Esophagus (tissue), 2 donors: Measurements from ENCODE around the gene C19orf18. TPM values are rescaled to one million over a fixed set of nuclear protein-coding genes. Genes with fewer than 3 reads are reported as not detected.
A peak's percentile ranks its signal among the peaks of the same experiment; 100 is the strongest.
"Not testable (repeated sequence)": the region's sequence is repeated elsewhere in the genome, so short reads cannot be mapped to it uniquely, and the experiment has no call there.

Experiments used
- H3K27ac ChIP-seq, 2 donors: one replicate each; pipeline ENCODE4 v1.5.1; 2013; ENCODE audit warnings: low read depth in 2 of 2, mild to moderate bottlenecking in 2 of 2, inconsistent platforms in 1 of 2, low read length in 1 of 2, moderate library complexity in 1 of 2
- H3K27me3 ChIP-seq, 2 donors: one replicate each; pipeline ENCODE4 v1.6.1; 2013; ENCODE audit warnings: low read length in 2 of 2, control low read depth in 1 of 2, mild to moderate bottlenecking in 1 of 2; ENCODE audit not compliant: insufficient read depth in 2 of 2, control insufficient read depth in 1 of 2
- H3K36me3 ChIP-seq, 2 donors: one replicate each; pipeline ENCODE4 v1.6.1; 2013; ENCODE audit warnings: low read length in 1 of 2; ENCODE audit not compliant: control insufficient read depth in 2 of 2, insufficient read depth in 2 of 2
- H3K4me1 ChIP-seq, 2 donors: one replicate each; pipeline ENCODE4 v1.6.1; 2013; ENCODE audit warnings: low read length in 1 of 2; ENCODE audit not compliant: control insufficient read depth in 2 of 2, insufficient read depth in 2 of 2
- H3K4me3 ChIP-seq, 2 donors: one replicate each; pipeline ENCODE4 v1.5.1; 2013; ENCODE audit warnings: low read length in 2 of 2, mild to moderate bottlenecking in 2 of 2, low read depth in 1 of 2, moderate library complexity in 1 of 2
- H3K9me3 ChIP-seq, 2 donors: one replicate each; pipeline ENCODE4 v1.6.1; 2013; ENCODE audit warnings: mild to moderate bottlenecking in 2 of 2, low read depth in 1 of 2, low read length in 1 of 2, moderate library complexity in 1 of 2; ENCODE audit not compliant: control insufficient read depth in 2 of 2, insufficient read depth in 1 of 2
- WGBS, 2 donors: extraction: QIAGEN DNeasy Blood & Tissue Kit; methylation state at CpG; one replicate each; pipeline ENCODE4 v1.1.7; 2013; 5-methylcytosine and 5-hydroxymethylcytosine counted together
- polyA plus RNA-seq, 2 donors: library from polyadenylated mRNA; stranded (reverse); fragments of 200-250 nt; gene quantifications; one replicate each; pipeline ENCODE4 v1.2.3, GENCODE V29; 2013
- donor health status: healthy with polysubstance abuse.
- donor health status: Bipolar disorder and iron deficiency.

Gene C19orf18
- polyA plus RNA-seq, 2 donors: 0.32 to 1.0 TPM

DNA sequence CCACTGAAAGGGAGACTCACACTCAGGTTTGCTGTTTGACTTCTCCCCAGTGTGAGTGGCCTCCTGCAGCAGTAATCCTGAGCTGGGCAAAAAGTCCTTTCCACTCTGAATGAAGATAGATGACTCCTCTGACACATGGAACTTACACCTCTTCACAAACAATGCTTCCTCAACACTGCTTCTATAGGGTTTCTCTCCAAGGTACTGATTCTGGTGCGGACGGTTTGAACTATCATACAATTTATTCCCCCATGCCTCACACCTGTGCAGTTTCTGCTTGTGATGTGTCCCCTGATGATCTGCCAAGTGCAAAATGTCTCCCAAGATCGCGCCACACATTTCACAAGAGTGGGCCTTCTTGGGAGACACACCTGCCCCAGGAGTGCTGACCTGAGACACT lies 46.7 kb downstream of the C19orf18 start:
- no peaks in the 10 kb centered on the region for H3K4me1 ChIP-seq
- no peak overlapping the region for H3K4me3 ChIP-seq
- peaks cover 12 to 39% of the 10 kb centered on the region in 2 donors for H3K9me3 ChIP-seq
- 98 to 99% methylated on average over 4 of the region's 4 CpGs for WGBS, 2 donors
- H3K27ac ChIP-seq: no peak overlapping the region
- H3K36me3 ChIP-seq: peaks cover 11 to 21% of the 10 kb centered on the region in 2 donors
- no peaks in the 10 kb centered on the region for H3K27me3 ChIP-seq

DNA sequence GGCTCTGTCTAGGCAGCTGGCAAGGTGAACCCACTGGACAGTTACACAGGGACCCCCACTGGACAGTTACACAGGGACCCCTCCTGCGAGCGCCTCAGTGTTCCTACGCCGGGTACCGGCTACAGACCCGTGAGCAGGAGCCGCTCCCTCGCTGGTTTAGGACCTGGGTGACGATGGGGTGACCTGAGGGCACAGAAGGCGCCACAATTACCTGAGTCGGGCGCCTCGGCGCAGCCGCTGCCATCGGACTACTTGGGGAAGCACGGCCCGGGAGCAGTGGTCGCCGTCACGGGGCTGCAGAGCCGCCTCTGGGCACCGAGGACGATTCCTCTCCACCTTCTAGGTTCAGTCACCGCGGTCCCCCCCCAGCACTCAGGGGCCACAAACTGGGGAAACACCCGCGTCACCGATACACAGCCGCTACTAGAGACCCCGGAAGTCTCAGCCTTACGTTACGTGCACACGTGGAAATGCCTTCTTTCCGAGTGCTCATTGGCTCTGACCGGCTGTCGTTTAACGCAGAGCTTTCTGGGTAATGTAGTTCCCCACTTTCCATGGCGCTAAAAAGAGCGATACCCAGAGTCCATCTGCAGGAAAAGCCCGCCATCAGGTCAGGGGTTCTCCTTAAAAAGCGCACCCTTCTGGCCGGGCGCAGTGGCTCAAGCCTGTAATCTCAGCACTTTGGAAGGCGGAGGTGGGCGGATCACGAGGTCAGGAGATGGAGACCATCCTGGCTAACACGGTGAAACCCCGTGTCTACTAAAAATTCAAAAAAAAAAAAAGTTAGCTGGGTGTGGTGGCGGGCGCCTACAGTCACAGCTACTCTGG lies 58.0 kb downstream of the C19orf18 start, which contains the start of gene ZNF417:
Gene ZNF417, minus strand, starts transcription at position 425 of the 828 bp plus-strand sequence. Its CDS starts 181 bp downstream, at position 244.
- not testable (repeated sequence) for H3K9me3 ChIP-seq, H3K4me1 ChIP-seq, H3K36me3 ChIP-seq, H3K27me3 ChIP-seq
- H3K4me3 ChIP-seq: peak within 1 kb of the TSS; percentile 82 to 97
- peak within 1 kb of the TSS; percentile 40 to 76 for H3K27ac ChIP-seq
- WGBS, 2 donors: 1% methylated on average over 49 to 51 of the region's 51 CpGs

DNA sequence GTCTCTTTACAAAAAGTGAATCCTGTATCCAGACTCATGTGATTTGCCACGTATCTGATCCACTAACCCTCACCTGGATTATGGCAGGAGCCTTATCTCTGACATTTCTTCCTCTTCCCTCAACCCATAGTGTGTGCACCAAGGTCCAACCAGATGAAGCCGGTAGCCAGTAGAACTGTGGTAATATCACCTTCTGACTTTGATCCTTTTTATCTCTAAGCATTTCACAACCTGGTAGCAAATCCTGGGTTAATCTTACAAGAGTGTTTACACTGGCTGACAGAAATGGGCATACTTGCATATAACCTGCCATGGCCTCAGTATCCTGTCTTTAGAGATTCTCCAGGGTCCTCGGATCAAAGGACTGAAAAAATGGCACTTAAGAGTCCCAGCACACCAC lies 59.8 kb downstream of the C19orf18 start:
- peaks cover 5 to 13% of the 10 kb centered on the region in 2 donors for H3K9me3 ChIP-seq
- H3K36me3 ChIP-seq: peaks cover 5 to 10% of the 10 kb centered on the region in 2 donors
- H3K4me3 ChIP-seq: no peak overlapping the region
- no peak overlapping the region for H3K27ac ChIP-seq
- 83 to 94% methylated on average over 3 of the region's 3 CpGs for WGBS, 2 donors
- H3K27me3 ChIP-seq: no peaks in the 10 kb centered on the region
- peaks cover 3 to 5% of the 10 kb centered on the region in 2 donors for H3K4me1 ChIP-seq

Other genes with a start within 250 kb of the C19orf18 start
- 1 to 10 TPM; 1.3 to 1.5 TPM for gene ZNF671, start 246.9 kb downstream of the C19orf18 start, polyA plus RNA-seq
- gene ZNF776, start 227.7 kb downstream of the C19orf18 start, polyA plus RNA-seq: 1 to 10 TPM; 2.9 to 3.3 TPM
- gene ZNF586, start 204.9 kb downstream of the C19orf18 start, polyA plus RNA-seq: 1 to 10 TPM; 5.0 to 5.4 TPM
- 1 to 10 TPM; 4.6 to 5.7 TPM for gene ZNF552, start 159.6 kb downstream of the C19orf18 start, polyA plus RNA-seq
- gene ZNF587B, start 144.2 kb downstream of the C19orf18 start, polyA plus RNA-seq: 1 to 10 TPM; 3.1 to 5.7 TPM
- 10 to 100 TPM in 1 of 2 donors, 1 to 10 TPM in 1; 4.9 to 19.5 TPM for gene ZNF587, start 124.7 kb downstream of the C19orf18 start, polyA plus RNA-seq
- 1 to 10 TPM; 3.5 to 6.0 TPM for gene ZNF814, start 85.5 kb downstream of the C19orf18 start, polyA plus RNA-seq
- gene ZNF417, start 57.9 kb downstream of the C19orf18 start, polyA plus RNA-seq: 1 to 10 TPM; 1.7 to 2.4 TPM
- gene ZNF418, start 39.1 kb downstream of the C19orf18 start, polyA plus RNA-seq: 1 to 10 TPM; 2.0 to 3.0 TPM
- gene ZNF256, start 26.8 kb downstream of the C19orf18 start, polyA plus RNA-seq: 1 to 10 TPM; 2.5 TPM
- gene ZNF606, start 28.3 kb upstream of the C19orf18 start, polyA plus RNA-seq: 1 to 10 TPM; 4.6 to 7.2 TPM
- under 1 TPM in 1 of 2 donors, not detected in 1; 0.05 TPM for gene ZSCAN1, start 59.5 kb upstream of the C19orf18 start, polyA plus RNA-seq
- gene ZNF135, start 84.7 kb upstream of the C19orf18 start, polyA plus RNA-seq: 1 to 10 TPM; 1.6 to 2.9 TPM
- gene ZSCAN18, start 123.7 kb upstream of the C19orf18 start, polyA plus RNA-seq: 10 to 100 TPM; 20.2 to 22.9 TPM
- gene ZNF329, start 176.3 kb upstream of the C19orf18 start, polyA plus RNA-seq: 1 to 10 TPM; 2.0 to 2.3 TPM
- 10 to 100 TPM; 15.4 to 16.7 TPM for gene ZNF274, start 208.5 kb upstream of the C19orf18 start, polyA plus RNA-seq